HG02870 (cell line): ENCODE measurements around the gene METTL26.

ENCODE experiments used
- ATAC-seq: cut with Tn5 transposase; IDR thresholded peaks from one replicate; pipeline ENCODE4 v1.9.1; 2021; ENCODE audit warnings: mild to moderate bottlenecking, moderate library complexity; ENCODE audit not compliant: unreplicated experiment

The METTL26 gene

GRCh38 chr16:586645-587590 lies 49.2 kb downstream of the METTL26 start:
- ATAC-seq = no peak

GRCh38 chr16:586047-586644 lies 50.0 kb downstream of the METTL26 start:
- ATAC-seq = no peak

GRCh38 chr16:585351-585750 lies 50.8 kb downstream of the METTL26 start:
- no peak for ATAC-seq
